DOHH2 (cell line): Measurements from ENCODE around the gene PPP2R5B.

Experiments
- H3F3A ChIP-seq: fragments of 200-600 bp; sonication (generic), shearing (Covaris generic); 2 replicates; pipeline ENCODE4 v1.6.0; 2016; ENCODE audit warnings: antibody characterized with exemption, mild to moderate bottlenecking; ENCODE audit not compliant: control insufficient read depth, insufficient read depth
- H3K27ac ChIP-seq: fragments of 200-600 bp; sonication (generic); 2 replicates; pipeline ENCODE4 v1.5.1; 2014; ENCODE audit warnings: low read depth, mild to moderate bottlenecking, low read length, moderate library complexity
- H3K27me3 ChIP-seq: fragments of 200-600 bp; sonication (generic); 2 replicates; pipeline ENCODE4 v1.6.1; 2014; ENCODE audit warnings: mild to moderate bottlenecking, low read length, mixed read lengths; ENCODE audit not compliant: control insufficient read depth
- H3K36me3 ChIP-seq: fragments of 200-600 bp; sonication (generic); 2 replicates; pipeline ENCODE4 v1.6.1; 2014; ENCODE audit warnings: mild to moderate bottlenecking, low read length, moderate library complexity, mixed read lengths; ENCODE audit not compliant: control insufficient read depth
- H3K4me1 ChIP-seq: fragments of 200-600 bp; sonication (generic); 2 replicates; pipeline ENCODE4 v1.6.1; 2014; ENCODE audit warnings: mild to moderate bottlenecking, low read length, mixed read lengths; ENCODE audit not compliant: control insufficient read depth
- H3K4me2 ChIP-seq: fragments of 200-600 bp; sonication (generic); 2 replicates; pipeline ENCODE4 v1.6.0; 2014; ENCODE audit warnings: mild to moderate bottlenecking, low read length, moderate library complexity
- H3K4me3 ChIP-seq: fragments of 200-600 bp; sonication (generic); 2 replicates; pipeline ENCODE4 v1.5.1; 2014; ENCODE audit warnings: mild to moderate bottlenecking, low read length, mixed read lengths
- H3K79me2 ChIP-seq: fragments of 200-600 bp; sonication (generic); 2 replicates; pipeline ENCODE4 v1.6.1; 2014; ENCODE audit warnings: mild to moderate bottlenecking, low read length, mixed read lengths; ENCODE audit not compliant: control insufficient read depth
- H3K9me2 ChIP-seq: fragments of 200-600 bp; sonication (generic); replicated peaks from 2 replicates; pipeline ENCODE4 v1.6.1; 2014; ENCODE audit warnings: mild to moderate bottlenecking, low read length, mixed read lengths; ENCODE audit not compliant: control insufficient read depth
- H3K9me3 ChIP-seq: fragments of 200-600 bp; sonication (generic); 2 replicates; pipeline ENCODE4 v1.6.1; 2014; ENCODE audit warnings: antibody characterized with exemption, low read length, mixed read lengths; ENCODE audit not compliant: control insufficient read depth, insufficient read depth
- H4K20me1 ChIP-seq: fragments of 200-600 bp; sonication (generic); 2 replicates; pipeline ENCODE4 v1.6.0; 2014; ENCODE audit warnings: low read depth, mild to moderate bottlenecking, antibody characterized with exemption, low read length, moderate library complexity; ENCODE audit not compliant: control insufficient read depth, insufficient read depth
- CTCF ChIP-seq: fragments of 200-600 bp; sonication (generic); IDR thresholded peaks from one replicate; pipeline ENCODE4 v1.5.1; 2014; ENCODE audit warnings: antibody characterized with exemption, mild to moderate bottlenecking, low read depth, low read length; ENCODE audit not compliant: poor library complexity, severe bottlenecking
- EZH2phosphoT487 ChIP-seq: fragments of 200-600 bp; sonication (generic); IDR thresholded peaks from 2 replicates; pipeline ENCODE4 v1.6.1; 2017; ENCODE audit warnings: borderline replicate concordance, mild to moderate bottlenecking, antibody characterized with exemption, low read length, moderate library complexity, mixed read lengths

The PPP2R5B gene

GRCh38 chr11:64884019-64884418 lies 40.5 kb upstream of the PPP2R5B start:
- Histone ChIP-seq H3K4me3 (peak overlapping the region; percentile 11; the same call in 1 of the 2 replicates), H3K27me3 (no peaks in the 10 kb centered on the region), H3K27ac (peak overlapping the region; percentile 69), H3K36me3 (peaks cover 2% of the 10 kb centered on the region; the same call in 1 of the 2 replicates), H4K20me1 (no peaks in the 10 kb centered on the region), H3K9me3 (no peaks in the 10 kb centered on the region), H3K4me2 (peak overlapping the region; percentile 54), H3F3A (peaks cover 16% of the 10 kb centered on the region), H3K9me2 (no peaks in the 10 kb centered on the region), H3K4me1 (peaks cover 83% of the 10 kb centered on the region), H3K79me2 (peaks cover 5% of the 10 kb centered on the region)
- TF ChIP-seq EZH2phosphoT487, result no peak
- TF ChIP-seq CTCF, result no peak

GRCh38 chr11:64885367-64886286 lies 38.9 kb upstream of the PPP2R5B start:
- no peak overlapping the region for H3K27ac ChIP-seq
- H3K4me1 ChIP-seq, result peaks cover 67% of the 10 kb centered on the region

GRCh38 chr11:64887234-64887756 lies 37.2 kb upstream of the PPP2R5B start:
- Histone ChIP-seq H3K27ac (peak overlapping the region; percentile 40), H3K79me2 (no peaks in the 10 kb centered on the region), H3K4me2 (peak overlapping the region; percentile 83), H3K9me3 (no peaks in the 10 kb centered on the region), H3F3A (peaks cover 9% of the 10 kb centered on the region), H3K4me3 (peak overlapping the region; percentile 65), H3K27me3 (no peaks in the 10 kb centered on the region), H4K20me1 (no peaks in the 10 kb centered on the region), H3K9me2 (no peaks in the 10 kb centered on the region), H3K4me1 (peaks cover 52% of the 10 kb centered on the region), H3K36me3 (no peaks in the 10 kb centered on the region)
- no peak for TF ChIP-seq EZH2phosphoT487
- no peak for TF ChIP-seq CTCF

More at GRCh38 chr11:64885367-64886286, 38.9 kb upstream of the PPP2R5B start:
- no peak for TF ChIP-seq EZH2phosphoT487
- TF ChIP-seq CTCF, result no peak
- H3K4me2 ChIP-seq, result no peak overlapping the region
- no peak overlapping the region for H3K4me3 ChIP-seq
- peaks cover 10% of the 10 kb centered on the region for H3F3A ChIP-seq
- no peaks in the 10 kb centered on the region for H3K9me3 ChIP-seq
- no peaks in the 10 kb centered on the region for H3K79me2 ChIP-seq
- H3K27me3 ChIP-seq, result no peaks in the 10 kb centered on the region
- no peaks in the 10 kb centered on the region for H3K36me3 ChIP-seq
- no peaks in the 10 kb centered on the region for H3K9me2 ChIP-seq
- no peaks in the 10 kb centered on the region for H4K20me1 ChIP-seq
